BLaER1 treated with 17β-estradiol and CSF1 and Interleukin-3, amounts not matched to agents 10 nM and 100 nM (cell line): Measurements from ENCODE around the gene CD7.

Experiments
- H3K27ac ChIP-seq, 11 experiments: shearing (Covaris generic); formaldehyde crosslinking; 2 replicates each; pipeline ENCODE4 v1.8.1; 2022
- H3K27me3 ChIP-seq, 11 experiments: shearing (Covaris generic); formaldehyde crosslinking; 2 replicates each; pipeline ENCODE4 v1.8.1; 2022
- H3K36me3 ChIP-seq, 11 experiments: shearing (Covaris generic); formaldehyde crosslinking; 2 replicates each; pipeline ENCODE4 v1.8.1; 2022
- H3K4me1 ChIP-seq, 10 experiments: shearing (Covaris generic); formaldehyde crosslinking; 2 replicates each; pipeline ENCODE4 v1.8.1; 2022
- H3K4me2 ChIP-seq, 11 experiments: shearing (Covaris generic); formaldehyde crosslinking; 2 replicates each; pipeline ENCODE4 v1.8.1; 2022
- H3K4me3 ChIP-seq, 10 experiments: shearing (Covaris generic); formaldehyde crosslinking; 2 replicates each; pipeline ENCODE4 v1.8.1; 2022
- H3K9ac ChIP-seq, 11 experiments: shearing (Covaris generic); formaldehyde crosslinking; 2 replicates each; pipeline ENCODE4 v1.8.1; 2022
- H3K9me3 ChIP-seq, 11 experiments: shearing (Covaris generic); formaldehyde crosslinking; replicated peaks in 1 of 11; 2 replicates each; pipeline ENCODE4 v1.8.1; 2022
- H4K20me1 ChIP-seq, 11 experiments: shearing (Covaris generic); formaldehyde crosslinking; 2 replicates each; pipeline ENCODE4 v1.8.1; 2022
- Cebpa-rat ChIP-seq, 11 experiments: shearing (Covaris generic); IDR thresholded peaks; 2 replicates each; pipeline ENCODE4 v1.8.1; 2022

The CD7 gene

GRCh38 chr17:82287013-82287867, 30.2 kb downstream of the CD7 start:
- Histone ChIP-seq H3K4me1 (peaks cover 27 to 61% (median 40%) of the 10 kb centered on the region in 10 experiments), H3K9me3 (peaks cover 0 to 11% (median 6%) of the 10 kb centered on the region in 11 experiments; a peak in 5 of 22 replicates), H4K20me1 (no peaks in the 10 kb centered on the region), H3K27me3 (no peaks in the 10 kb centered on the region), H3K27ac (peak overlapping the region in 1 of 11 experiments; percentile 17; a peak in 1 of 22 replicates), H3K4me2 (peak overlapping the region in 8 of 11 experiments; percentile 0 to 51 (median 36); a peak in 14 of 22 replicates), H3K36me3 (no peaks in the 10 kb centered on the region), H3K9ac (no peak overlapping the region), H3K4me3 (no peak overlapping the region)
- no peak for TF ChIP-seq Cebpa-rat (IDR thresholded peaks at IDR 0.05)

- H3K4me2 ChIP-seq = no peak overlapping the region
- H3K36me3 ChIP-seq = no peaks in the 10 kb centered on the region
- H3K27me3 ChIP-seq = no peaks in the 10 kb centered on the region
- no peak overlapping the region for H3K4me3 ChIP-seq
- no peak overlapping the region for H3K9ac ChIP-seq
- no peaks in the 10 kb centered on the region for H4K20me1 ChIP-seq
- H3K27ac ChIP-seq = no peak overlapping the region
- peaks cover 0 to 11% (median 6%) of the 10 kb centered on the region in 11 experiments; a peak in 5 of 22 replicates for H3K9me3 ChIP-seq
- no peak for TF ChIP-seq Cebpa-rat (IDR thresholded peaks at IDR 0.05)
- H3K4me1 ChIP-seq = peaks cover 16 to 53% (median 36%) of the 10 kb centered on the region in 10 experiments; a peak in 18 of 20 replicates
Observed at GRCh38 chr17:82285141-82285540, 32.3 kb downstream of the CD7 start.

GRCh38 chr17:82283208-82283749, 34.1 kb downstream of the CD7 start:
- H3K4me3 ChIP-seq = no peak overlapping the region
- H3K4me2 ChIP-seq = peak overlapping the region in 7 of 11 experiments; percentile 14 to 62 (median 43); a peak in 13 of 22 replicates
- H3K9me3 ChIP-seq = peaks cover 0 to 11% (median 6%) of the 10 kb centered on the region in 11 experiments; a peak in 5 of 22 replicates
- H3K27ac ChIP-seq = no peak overlapping the region
- H4K20me1 ChIP-seq = no peaks in the 10 kb centered on the region
- peaks cover 16 to 50% (median 37%) of the 10 kb centered on the region in 10 experiments; a peak in 19 of 20 replicates for H3K4me1 ChIP-seq
- H3K36me3 ChIP-seq = no peaks in the 10 kb centered on the region
- no peaks in the 10 kb centered on the region for H3K27me3 ChIP-seq
- TF ChIP-seq Cebpa-rat (IDR thresholded peaks at IDR 0.05) = no peak
- peak overlapping the region in 6 of 11 experiments; percentile 0 to 42 (median 30); a peak in 5 of 22 replicates for H3K9ac ChIP-seq

- Histone ChIP-seq H3K9me3 (peaks cover 0 to 7% (median 6%) of the 10 kb centered on the region in 11 experiments; a peak in 5 of 22 replicates), H3K27me3 (no peaks in the 10 kb centered on the region), H4K20me1 (no peaks in the 10 kb centered on the region), H3K27ac (no peak overlapping the region), H3K4me3 (no peak overlapping the region), H3K4me2 (peak overlapping the region in 7 of 11 experiments; percentile 14 to 62 (median 43); a peak in 12 of 22 replicates), H3K9ac (peak overlapping the region in 6 of 11 experiments; percentile 0 to 42 (median 30); a peak in 4 of 22 replicates), H3K36me3 (no peaks in the 10 kb centered on the region), H3K4me1 (peaks cover 13 to 44% (median 32%) of the 10 kb centered on the region in 10 experiments; a peak in 19 of 20 replicates)
- no peak for TF ChIP-seq Cebpa-rat (IDR thresholded peaks at IDR 0.05)
Observed at GRCh38 chr17:82282239-82283207, 34.9 kb downstream of the CD7 start.

GRCh38 chr17:82281502-82282238, 35.7 kb downstream of the CD7 start:
- Histone ChIP-seq H3K4me1 (peaks cover 12 to 44% (median 28%) of the 10 kb centered on the region in 10 experiments; a peak in 19 of 20 replicates), H3K27me3 (no peaks in the 10 kb centered on the region), H3K9ac (no peak overlapping the region), H3K9me3 (no peaks in the 10 kb centered on the region; a peak in 1 of 22 replicates), H3K27ac (no peak overlapping the region), H3K4me3 (no peak overlapping the region), H3K36me3 (no peaks in the 10 kb centered on the region), H3K4me2 (0 out of 22 replicates have a peak overlapping the region, but pooled peaks of 1 of the 11 experiments have one; percentile 14), H4K20me1 (no peaks in the 10 kb centered on the region)
- no peak for TF ChIP-seq Cebpa-rat (IDR thresholded peaks at IDR 0.05)

GRCh38 chr17:82281076-82281475, 36.3 kb downstream of the CD7 start:
- no peak overlapping the region for H3K4me3 ChIP-seq
- H3K9ac ChIP-seq = no peak overlapping the region
- peak overlapping the region in 1 of 11 experiments; percentile 27; a peak in 1 of 22 replicates for H3K4me2 ChIP-seq
- H3K36me3 ChIP-seq = no peaks in the 10 kb centered on the region
- H3K27ac ChIP-seq = no peak overlapping the region
- peaks cover 12 to 44% (median 28%) of the 10 kb centered on the region in 10 experiments; a peak in 19 of 20 replicates for H3K4me1 ChIP-seq
- H3K27me3 ChIP-seq = no peaks in the 10 kb centered on the region
- no peaks in the 10 kb centered on the region for H3K9me3 ChIP-seq
- no peak for TF ChIP-seq Cebpa-rat (IDR thresholded peaks at IDR 0.05)
- no peaks in the 10 kb centered on the region for H4K20me1 ChIP-seq

- Histone ChIP-seq H3K36me3 (no peaks in the 10 kb centered on the region), H3K27me3 (no peaks in the 10 kb centered on the region), H3K9ac (no peak overlapping the region), H3K9me3 (no peaks in the 10 kb centered on the region), H3K27ac (no peak overlapping the region), H3K4me3 (no peak overlapping the region), H3K4me1 (peaks cover 12 to 44% (median 28%) of the 10 kb centered on the region in 10 experiments; a peak in 19 of 20 replicates), H4K20me1 (no peaks in the 10 kb centered on the region), H3K4me2 (no peak overlapping the region)
- 0 out of 22 replicates have a peak, but pooled peaks of 1 of the 11 experiments have one; percentile 17 for TF ChIP-seq Cebpa-rat (IDR thresholded peaks at IDR 0.05)
Observed at GRCh38 chr17:82280537-82280936, 36.9 kb downstream of the CD7 start.
